Colon (tissue), 2 donors: ENCODE measurements around the gene SETD5.
"Not testable (repeated sequence)": the region's sequence is repeated elsewhere in the genome, so short reads cannot be mapped to it uniquely, and the experiment has no call there.

Experiments used
- FAIRE-seq: peaks from 2 replicates; lab custom pipeline; 2012; peaks lifted over from hg19 to GRCh38; lab: Jason Lieb, UNC
- donor health status: control.
- donor health status: control.

Gene SETD5

DNA sequence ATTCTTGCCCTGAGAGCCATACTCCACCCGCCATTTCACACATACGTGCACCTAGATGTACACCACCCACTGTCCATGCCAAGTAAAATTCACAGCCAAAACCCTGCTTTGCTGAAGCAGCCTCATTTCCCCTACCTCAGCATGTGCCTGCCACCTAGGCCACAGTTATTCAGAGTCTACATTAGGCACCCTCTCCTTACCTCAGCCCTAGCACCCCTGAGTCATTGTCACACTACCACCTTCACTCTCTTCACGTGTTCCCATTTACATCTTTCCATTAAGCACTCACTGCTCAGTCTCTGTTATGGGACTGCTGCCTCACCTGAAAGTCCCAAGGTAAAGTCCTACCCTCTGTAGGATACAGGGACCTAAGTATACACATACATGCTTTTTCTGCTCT lies 70.0 kb downstream of the SETD5 start:
- no peak for FAIRE-seq

GRCh38 chr3:9468460-9468859 lies 71.0 kb downstream of the SETD5 start:
- no peak for FAIRE-seq

- no peak for FAIRE-seq
These were observed 72.6 kb downstream of the SETD5 start for GRCh38 chr3:9469986-9470385.

DNA sequence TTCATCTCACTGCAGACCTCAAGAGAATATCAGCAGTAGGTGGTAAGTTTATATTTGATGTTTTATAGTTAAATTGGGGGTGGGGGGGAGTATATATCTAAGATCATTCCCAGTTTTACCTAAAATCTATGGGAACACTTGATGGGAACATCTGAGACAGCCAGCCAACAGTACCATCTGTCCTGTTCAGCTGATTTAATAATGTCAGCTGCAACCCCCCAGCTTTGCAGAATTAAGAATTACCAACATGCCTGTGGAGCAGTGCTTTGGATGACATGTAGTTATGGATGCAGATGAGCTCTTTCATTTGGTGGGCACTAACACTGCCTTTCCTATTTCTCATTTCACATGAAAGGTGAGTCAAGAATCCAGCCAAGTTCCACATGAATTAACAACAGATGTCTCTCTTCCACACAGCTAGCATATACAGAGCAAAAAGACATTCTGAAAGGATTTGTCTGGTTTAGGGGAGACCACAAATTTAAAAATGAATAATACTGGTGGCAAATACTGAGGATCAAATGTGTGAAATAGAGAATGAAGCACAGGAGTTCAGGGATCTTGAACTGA lies 76.2 kb downstream of the SETD5 start:
- no peak for FAIRE-seq

DNA sequence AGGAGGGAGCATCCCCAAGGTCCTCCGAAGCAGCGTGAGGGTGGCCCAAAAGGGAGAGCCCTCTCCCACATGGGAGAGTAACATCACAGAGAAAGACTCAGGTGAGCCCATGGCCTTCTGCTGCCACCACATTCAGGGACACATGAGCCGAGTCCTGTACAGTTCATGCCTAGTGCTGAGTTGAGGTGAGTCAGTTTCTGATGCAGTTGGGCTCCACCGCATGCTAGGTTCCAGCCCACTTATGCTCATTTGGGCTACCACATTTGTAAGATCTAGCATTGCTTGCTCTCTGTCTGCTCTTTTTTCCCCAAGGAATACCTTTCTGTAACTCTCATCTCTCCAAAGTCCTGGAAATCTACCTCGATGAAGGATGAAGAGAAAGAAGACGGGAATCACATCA lies 77.1 kb downstream of the SETD5 start:
- no peak for FAIRE-seq

- no peak for FAIRE-seq
These were observed 79.5 kb downstream of the SETD5 start for GRCh38 chr3:9476935-9477334.

- FAIRE-seq = no peak
These were observed 82.8 kb downstream of the SETD5 start for GRCh38 chr3:9480265-9480664.

DNA sequence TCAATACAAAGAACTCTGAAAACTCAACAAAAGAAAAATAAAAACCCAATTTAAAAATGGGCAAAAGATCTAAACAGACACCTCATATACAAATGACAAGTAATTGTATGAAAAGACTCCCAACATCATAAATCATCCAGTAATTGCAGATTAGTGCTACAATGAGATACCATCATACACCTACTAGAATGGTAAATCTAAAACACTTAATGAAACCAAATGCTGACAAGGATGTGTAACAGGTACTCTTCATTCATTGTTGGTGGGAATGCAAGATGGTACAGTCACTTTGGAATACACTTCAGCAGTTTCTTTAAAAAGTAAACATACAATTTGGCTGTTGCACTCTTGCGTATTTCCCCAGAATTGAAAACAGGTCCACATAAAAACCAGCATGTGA lies 87.8 kb downstream of the SETD5 start:
- FAIRE-seq = no peak

- FAIRE-seq = no peak
These were observed 94.1 kb downstream of the SETD5 start for GRCh38 chr3:9491506-9491905.

GRCh38 chr3:9494036-9494435 lies 96.6 kb downstream of the SETD5 start:
- not testable (repeated sequence) for FAIRE-seq

DNA sequence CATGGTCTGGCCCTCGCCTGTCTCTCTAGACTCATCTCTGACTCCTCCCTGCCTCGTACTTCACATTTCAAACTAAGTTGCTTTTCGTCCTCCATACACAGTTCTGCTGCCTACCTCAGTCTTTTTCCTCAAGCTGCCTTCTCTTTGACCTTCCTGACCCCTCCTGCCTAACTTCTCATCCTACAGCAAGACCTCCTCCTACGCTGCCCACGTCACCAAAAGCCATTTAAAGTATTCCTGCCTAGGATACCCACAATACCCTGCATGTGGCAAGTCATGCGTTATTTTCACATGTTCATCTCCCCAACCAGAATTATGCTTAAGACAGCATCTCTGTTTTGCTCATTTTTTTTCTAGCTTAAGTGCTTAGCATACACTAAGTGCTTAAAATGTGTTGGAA lies 99.5 kb downstream of the SETD5 start:
- no peak for FAIRE-seq

GRCh38 chr3:9497821-9498565 lies 100.6 kb downstream of the SETD5 start:
- no peak for FAIRE-seq

- FAIRE-seq = no peak
These were observed 101.4 kb downstream of the SETD5 start for GRCh38 chr3:9498781-9499180.

GRCh38 chr3:9499455-9500107 lies 102.2 kb downstream of the SETD5 start:
- FAIRE-seq = no peak

DNA sequence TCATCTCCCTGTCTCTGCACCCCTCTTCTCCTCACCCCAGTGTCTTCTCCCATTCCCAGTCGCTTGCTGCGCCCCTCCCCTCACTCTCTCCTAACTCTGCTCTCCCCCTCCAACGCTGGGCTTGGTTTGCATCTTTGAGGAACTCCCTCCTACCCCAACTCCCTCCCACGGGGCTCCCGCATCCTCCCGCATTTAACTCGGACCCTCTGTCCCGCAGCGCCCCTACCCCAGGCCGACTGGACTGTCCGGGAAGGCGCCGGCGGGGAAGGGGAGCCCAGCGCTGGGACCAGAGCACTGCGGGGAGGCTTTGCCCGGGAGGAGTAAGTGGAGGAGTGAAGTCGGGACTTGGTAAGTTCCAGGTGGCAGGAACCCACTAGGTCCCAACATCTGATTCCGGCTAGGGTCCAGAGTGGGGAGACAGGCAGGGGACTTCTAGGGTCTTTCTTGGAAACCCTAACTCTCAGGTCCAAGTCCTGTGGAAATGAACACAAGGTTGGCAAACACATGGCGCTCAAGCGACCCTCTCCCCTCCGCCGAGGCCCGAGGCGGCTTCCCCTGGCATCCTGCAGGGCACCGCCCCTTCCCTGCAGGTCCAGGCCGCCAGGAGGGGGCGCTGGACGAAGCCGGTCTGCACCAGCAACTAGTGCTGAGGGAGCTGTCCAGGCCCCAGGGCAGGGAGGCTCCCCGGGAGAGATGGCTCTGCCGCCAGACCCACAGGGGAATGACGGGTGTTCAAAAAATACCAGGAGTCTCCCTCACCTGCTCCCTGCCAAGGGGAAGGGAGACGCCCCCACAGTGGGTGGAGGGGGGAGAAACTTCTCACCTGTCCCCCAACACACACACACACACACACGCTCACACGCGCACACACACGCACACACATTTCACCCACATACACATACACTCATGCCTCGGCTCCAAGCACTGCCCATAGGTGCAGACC lies 103.0 kb downstream of the SETD5 start:
- no peak for FAIRE-seq

- no peak for FAIRE-seq
These were observed 103.8 kb downstream of the SETD5 start for GRCh38 chr3:9501226-9501625.

GRCh38 chr3:9503283-9503682 lies 105.9 kb downstream of the SETD5 start:
- FAIRE-seq = no peak

- no peak for FAIRE-seq
These were observed 110.5 kb downstream of the SETD5 start for GRCh38 chr3:9507586-9508578.

- no peak for FAIRE-seq
These were observed 111.4 kb downstream of the SETD5 start for GRCh38 chr3:9508781-9509180.

DNA sequence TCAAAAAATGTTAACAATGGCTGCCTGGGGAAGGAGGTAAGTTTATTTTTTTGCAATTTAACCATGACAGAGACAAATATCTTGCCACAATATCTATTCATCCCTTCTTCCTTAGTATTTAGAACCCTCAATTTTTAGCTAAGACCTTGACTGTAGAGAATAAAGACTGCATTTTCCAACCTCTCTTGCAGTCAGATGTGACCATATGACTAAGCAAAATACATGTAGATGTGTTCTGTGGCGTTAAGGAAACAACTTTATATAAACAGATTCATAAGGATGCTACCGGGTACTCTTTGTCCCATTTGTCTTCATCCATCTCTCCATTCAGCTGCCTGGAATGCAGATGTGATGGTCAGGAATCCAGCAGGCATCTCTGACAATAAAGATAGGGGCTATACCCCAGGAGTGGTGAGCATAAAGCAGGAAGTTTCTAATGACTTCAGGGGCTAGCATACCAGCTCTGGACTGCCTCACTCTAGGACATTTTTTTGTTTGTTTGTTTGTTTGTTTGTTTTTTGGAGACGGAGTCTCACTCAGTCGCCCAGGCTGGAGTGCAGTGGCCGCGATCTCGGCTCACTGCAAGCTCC lies 115.1 kb downstream of the SETD5 start:
- no peak for FAIRE-seq

- FAIRE-seq = no peak
These were observed 116.9 kb downstream of the SETD5 start for GRCh38 chr3:9514306-9514705.
